Stimulated activated CD8-positive, alpha-beta memory T cell treated with anti-CD3 and anti-CD28 coated beads, Interleukin-15, amount 100 ng/mL, for 4 hours (primary cell): ENCODE data around the gene TXN.
"Not testable (repeated sequence)": the region's sequence is repeated elsewhere in the genome, so short reads cannot be mapped to it uniquely, and the experiment has no call there.

ENCODE experiments used
- DNase-seq, 2 donors: peaks; one replicate each; pipeline ENCODE4 v3.0.0-alpha.2; 2020; ENCODE audit warnings: low read depth in 2 of 2

The TXN gene

GRCh38 chr9:110208031-110208430 lies 48.3 kb downstream of the TXN start, which contains the start of gene C9orf152:
C9orf152 (minus strand) TSS chr9:110208159; CDS start chr9:110207579, 580 bp downstream.
- no peak for DNase-seq

GRCh38 chr9:110207071-110207641 lies 49.2 kb downstream of the TXN start:
- no peak for DNase-seq

GRCh38 chr9:110206389-110206788 lies 49.9 kb downstream of the TXN start:
- DNase-seq: no peak

DNA sequence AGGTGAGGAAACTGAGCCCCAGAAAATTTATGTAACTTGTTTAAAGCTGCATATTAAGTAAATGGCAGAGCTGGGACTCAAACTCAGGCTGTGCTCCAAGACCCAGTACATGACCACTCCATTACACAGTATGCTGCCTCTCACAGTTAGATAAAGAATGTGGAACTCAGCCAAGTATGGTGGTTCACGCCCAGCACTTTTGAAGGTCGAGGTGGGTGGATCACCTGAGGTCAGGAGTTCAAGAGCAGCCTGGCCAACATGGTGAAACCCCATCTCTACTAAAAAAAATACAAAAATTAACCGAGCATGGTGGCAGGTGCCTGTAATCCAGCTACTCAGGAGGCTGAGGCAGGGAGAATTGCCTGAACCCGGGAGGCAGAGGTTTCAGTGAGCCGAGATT lies 50.7 kb downstream of the TXN start:
- not testable (repeated sequence) for DNase-seq

DNA sequence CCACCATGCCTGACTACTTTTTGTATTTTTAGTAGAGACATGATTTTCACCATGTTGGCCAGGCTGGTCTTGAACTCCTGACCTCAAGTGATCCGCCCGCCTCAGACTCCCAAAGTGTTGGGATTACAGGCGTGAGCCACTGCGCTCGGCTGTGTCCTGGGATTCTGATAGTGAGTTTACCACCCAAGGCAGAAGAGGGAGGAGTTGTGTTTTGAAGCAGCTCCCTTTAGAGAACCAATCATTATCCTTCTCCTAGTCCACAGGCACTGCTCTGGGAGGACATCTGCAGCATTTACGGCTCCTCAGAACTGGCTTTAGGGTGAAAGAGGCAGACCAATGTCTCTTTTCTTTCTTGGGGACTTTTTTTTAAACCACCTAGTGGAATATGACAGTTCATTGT lies 54.1 kb downstream of the TXN start:
- DNase-seq: no peak

GRCh38 chr9:110199643-110200042 lies 56.7 kb downstream of the TXN start:
- no peak for DNase-seq

DNA sequence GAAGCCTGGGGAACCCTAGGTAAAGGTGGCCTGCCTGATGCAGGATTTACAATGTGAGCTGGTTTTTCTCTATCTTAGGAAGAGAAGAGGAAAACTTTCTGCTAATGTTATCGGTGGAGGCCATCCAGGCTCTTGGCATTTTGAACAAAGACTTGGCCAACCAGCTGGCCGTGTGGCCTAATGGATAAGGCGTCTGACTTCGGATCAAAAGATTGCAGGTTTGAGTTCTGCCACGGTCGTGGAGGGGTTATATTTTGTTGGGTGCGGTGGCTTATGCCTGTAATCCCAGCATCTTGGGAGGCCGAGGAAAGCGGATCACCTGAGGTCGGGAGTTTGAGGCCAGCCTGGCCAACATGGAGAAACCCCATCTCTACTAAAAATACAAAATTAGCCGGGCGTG lies 58.0 kb downstream of the TXN start:
- DNase-seq: no peak

DNA sequence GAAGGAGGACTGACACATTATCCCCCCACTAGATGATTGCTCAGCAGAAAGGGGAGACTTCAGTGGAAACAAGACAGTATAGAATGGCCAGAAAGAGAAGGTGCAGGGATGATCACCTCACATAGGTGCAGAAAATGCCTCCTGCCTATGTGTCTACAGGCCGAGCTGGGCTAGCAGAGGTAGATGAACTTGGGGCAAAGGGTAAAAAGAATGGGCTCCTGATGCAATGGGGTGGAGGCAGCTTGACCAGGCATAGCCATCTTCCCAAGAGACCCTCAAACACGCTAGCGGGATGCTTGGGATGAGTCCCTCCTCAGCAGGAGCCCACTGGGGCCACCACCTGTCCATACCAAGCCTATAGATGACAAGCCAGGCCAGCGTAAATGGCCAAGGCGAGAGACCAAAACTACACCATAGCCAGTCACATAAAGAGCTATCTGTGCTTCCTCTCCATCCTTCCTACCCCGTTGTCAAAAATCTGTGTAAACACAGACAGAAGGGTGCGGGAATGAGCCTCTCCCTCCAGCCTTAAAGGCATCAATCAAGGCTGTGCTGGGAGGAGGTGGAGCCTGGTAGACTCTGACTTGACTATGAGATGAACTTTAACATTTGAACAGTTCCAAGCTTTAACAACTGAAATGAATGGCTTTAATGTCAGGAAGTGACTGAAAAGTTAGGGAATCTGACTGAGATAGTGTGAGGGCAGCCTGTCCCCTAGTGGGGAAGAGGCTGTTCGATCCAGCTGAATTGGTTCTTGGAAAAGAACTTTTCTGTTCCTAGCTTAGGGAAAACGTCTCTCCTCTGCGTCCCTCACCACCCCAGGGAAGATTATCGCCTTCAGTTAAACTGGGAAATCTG lies 58.7 kb downstream of the TXN start:
- no peak for DNase-seq

DNA sequence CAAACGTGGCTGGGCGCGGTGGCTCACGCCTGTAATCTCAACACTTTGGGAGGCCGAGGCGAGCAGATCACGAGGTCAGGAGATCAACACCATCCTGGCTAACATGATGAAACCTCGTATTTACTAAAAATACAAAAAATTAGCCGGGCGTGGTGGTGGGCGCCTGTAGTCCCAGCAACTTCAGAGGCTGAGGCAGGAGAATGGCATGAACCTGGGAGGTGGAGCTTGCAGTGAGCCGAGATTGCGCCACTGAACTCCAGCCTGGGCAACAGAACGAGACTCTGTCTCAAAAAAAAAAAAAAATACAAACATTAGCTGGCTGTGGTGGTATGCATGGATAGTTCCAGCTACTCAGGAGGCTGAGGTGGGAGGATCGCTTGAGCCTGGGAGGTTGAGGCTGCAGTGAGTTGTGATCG lies 60.2 kb downstream of the TXN start:
- DNase-seq: not testable (repeated sequence)
